GM23248 (cell line): ENCODE results near the gene ADO. TPM values are rescaled to one million over a fixed set of nuclear protein-coding genes. Genes with fewer than 3 reads are reported as not detected.
A peak's percentile ranks its signal among the peaks of the same experiment; 100 is the strongest.

ENCODE experiments used
- DNase-seq: peaks from one replicate; pipeline ENCODE4 v3.0.0-alpha.2; 2015
- H2AFZ ChIP-seq: fragments of 200-600 bp; sonication (generic); 2 replicates; pipeline ENCODE4 v1.6.1; 2016; ENCODE audit warnings: antibody characterized with exemption
- H3F3A ChIP-seq: fragments of 200-600 bp; sonication (generic); 2 replicates; pipeline ENCODE4 v1.6.1; 2016; ENCODE audit warnings: mild to moderate bottlenecking, antibody characterized with exemption, mixed run types; ENCODE audit not compliant: insufficient read depth
- H3K27ac ChIP-seq: fragments of 200-600 bp; sonication (generic); 2 replicates; pipeline ENCODE4 v1.5.1; 2016; ENCODE audit warnings: mild to moderate bottlenecking
- H3K27me3 ChIP-seq: fragments of 200-600 bp; sonication (generic); replicated peaks from 2 replicates; pipeline ENCODE4 v1.6.1; 2016; ENCODE audit warnings: mild to moderate bottlenecking; ENCODE audit not compliant: insufficient read depth
- H3K36me3 ChIP-seq: fragments of 200-600 bp; sonication (generic); 2 replicates; pipeline ENCODE4 v1.6.1; 2016; ENCODE audit warnings: low read depth, mild to moderate bottlenecking
- H3K4me1 ChIP-seq: fragments of 200-600 bp; sonication (generic); 2 replicates; pipeline ENCODE4 v1.6.1; 2016; ENCODE audit warnings: mild to moderate bottlenecking; ENCODE audit not compliant: insufficient read depth
- H3K4me2 ChIP-seq: fragments of 200-600 bp; sonication (generic); one replicate; pipeline ENCODE4 v1.6.1; 2016; ENCODE audit warnings: mild to moderate bottlenecking; ENCODE audit not compliant: unreplicated experiment
- H3K4me3 ChIP-seq: fragments of 200-600 bp; sonication (generic); 2 replicates; pipeline ENCODE4 v1.5.1; 2016; ENCODE audit warnings: mild to moderate bottlenecking
- H3K79me2 ChIP-seq: fragments of 200-600 bp; sonication (generic); 2 replicates; pipeline ENCODE4 v1.6.1; 2016; ENCODE audit warnings: mild to moderate bottlenecking; ENCODE audit not compliant: insufficient read depth
- H3K9ac ChIP-seq: fragments of 200-600 bp; sonication (generic); 2 replicates; pipeline ENCODE4 v1.6.1; 2016; ENCODE audit warnings: mild to moderate bottlenecking
- H3K9me2 ChIP-seq: fragments of 200-600 bp; sonication (generic); 2 replicates; pipeline ENCODE4 v1.6.1; 2016; ENCODE audit warnings: mixed run types, mild to moderate bottlenecking, moderate library complexity; ENCODE audit not compliant: insufficient read depth
- H3K9me3 ChIP-seq: fragments of 200-600 bp; sonication (generic); one replicate; pipeline ENCODE4 v1.6.1; 2017; ENCODE audit warnings: low read depth
- H4K20me1 ChIP-seq: fragments of 200-600 bp; sonication (generic); 2 replicates; pipeline ENCODE4 v1.6.0; 2016; ENCODE audit not compliant: insufficient read depth
- EZH2 ChIP-seq: fragments of 200-600 bp; sonication (generic); IDR thresholded peaks from 2 replicates; pipeline ENCODE4 v1.6.1; 2018; ENCODE audit warnings: antibody characterized with exemption, mild to moderate bottlenecking; ENCODE audit not compliant: insufficient read depth, poor library complexity, severe bottlenecking
- EZH2phosphoT487 ChIP-seq: fragments of 200-600 bp; sonication (generic); IDR thresholded peaks from 2 replicates; pipeline ENCODE4 v1.6.1; 2018; ENCODE audit warnings: antibody characterized with exemption, moderate library complexity, mild to moderate bottlenecking, low read depth; ENCODE audit not compliant: insufficient read depth
- WGBS, 2 experiments: methylation state at CpG; one replicate each; pipeline ENCODE4 v1.1.6; 2015 to 2017; ENCODE audit warnings: low lambda C conversion rate in 2 of 2, low coverage in 1 of 2; ENCODE audit errors: missing lambda C conversion rate in 2 of 2; 5-methylcytosine and 5-hydroxymethylcytosine counted together
- in situ Hi-C: fragments of 300-500 bp; cut with MboI; formaldehyde crosslinking; loops from 2 replicates; pipeline ENCODE4 v1.15.0; 2020
- polyA plus RNA-seq: library from polyadenylated mRNA; unstranded; fragments of >200 nt; fragmentation: Nextera tagmentation; extraction: Ambion mirVana; gene quantifications from 2 replicates; pipeline ENCODE4 v1.2.1, GENCODE V29; 2016
- total RNA-seq: library from RNA; depleted of rRNA; stranded (reverse); fragments of >200 nt; shearing (Covaris generic); gene quantifications from 2 replicates; pipeline ENCODE4 v1.2.3, GENCODE V29; 2014

The ADO gene
- total and polyA plus RNA-seq, 2 experiments from 2014 or later: 5.5 to 38.8 TPM

- Histone ChIP-seq H2AFZ (no peak overlapping the region), H3K79me2 (no peaks in the 10 kb centered on the region), H3F3A (no peaks in the 10 kb centered on the region), H3K27me3 (no peaks in the 10 kb centered on the region), H3K4me3 (no peak overlapping the region), H4K20me1 (no peaks in the 10 kb centered on the region), H3K9ac (no peak overlapping the region), H3K4me2 (no peak overlapping the region), H3K9me2 (no peaks in the 10 kb centered on the region), H3K36me3 (no peaks in the 10 kb centered on the region), H3K27ac (no peak overlapping the region), H3K4me1 (peaks cover 9% of the 10 kb centered on the region; the same call in 1 of the 2 replicates), H3K9me3 (no peaks in the 10 kb centered on the region)
- WGBS, 2 experiments: 73 to 74% methylated on average over 14 of the region's 14 CpGs
- in situ Hi-C loops: no loop called here
- TF ChIP-seq EZH2phosphoT487: no peak
- no peak for TF ChIP-seq EZH2
- DNase-seq: no peak
These were observed 14.4 kb upstream of the ADO start for GRCh38 chr10:62790019-62790555.

GRCh38 chr10:62790571-62790970, 13.9 kb upstream of the ADO start:
- H4K20me1 ChIP-seq: no peaks in the 10 kb centered on the region
- no peak overlapping the region for H3K27ac ChIP-seq
- H2AFZ ChIP-seq: no peak overlapping the region
- H3K9me3 ChIP-seq: no peaks in the 10 kb centered on the region
- DNase-seq: no peak
- no peak overlapping the region for H3K9ac ChIP-seq
- in situ Hi-C loops: no loop called here
- H3K4me3 ChIP-seq: no peak overlapping the region
- no peaks in the 10 kb centered on the region for H3K79me2 ChIP-seq
- no peaks in the 10 kb centered on the region for H3K27me3 ChIP-seq
- WGBS, 2 experiments: 59 to 69% methylated on average over 2 of the region's 2 CpGs
- no peak for TF ChIP-seq EZH2phosphoT487
- TF ChIP-seq EZH2: no peak
- no peaks in the 10 kb centered on the region for H3F3A ChIP-seq
- peaks cover 9% of the 10 kb centered on the region; the same call in 1 of the 2 replicates for H3K4me1 ChIP-seq
- H3K36me3 ChIP-seq: no peaks in the 10 kb centered on the region
- no peaks in the 10 kb centered on the region for H3K9me2 ChIP-seq
- no peak overlapping the region for H3K4me2 ChIP-seq

GRCh38 chr10:62792261-62792660, 12.3 kb upstream of the ADO start:
- Histone ChIP-seq H3F3A (no peaks in the 10 kb centered on the region), H3K4me1 (peaks cover 9% of the 10 kb centered on the region; the same call in 1 of the 2 replicates), H3K9me3 (no peaks in the 10 kb centered on the region), H3K4me2 (no peak overlapping the region), H3K9me2 (no peaks in the 10 kb centered on the region), H3K27ac (no peak overlapping the region), H3K4me3 (no peak overlapping the region), H3K27me3 (no peaks in the 10 kb centered on the region), H3K9ac (no peak overlapping the region), H4K20me1 (no peaks in the 10 kb centered on the region), H3K36me3 (no peaks in the 10 kb centered on the region), H2AFZ (no peak overlapping the region), H3K79me2 (no peaks in the 10 kb centered on the region)
- in situ Hi-C loops: no loop called here
- TF ChIP-seq EZH2: no peak
- no peak for TF ChIP-seq EZH2phosphoT487
- WGBS, 2 experiments: 65 to 71% methylated on average over 5 of the region's 5 CpGs
- DNase-seq: no peak

- Histone ChIP-seq H3K79me2 (no peaks in the 10 kb centered on the region), H4K20me1 (no peaks in the 10 kb centered on the region), H2AFZ (no peak overlapping the region), H3K4me2 (no peak overlapping the region), H3K27ac (no peak overlapping the region), H3K4me3 (no peak overlapping the region), H3K9ac (no peak overlapping the region), H3F3A (no peaks in the 10 kb centered on the region), H3K9me3 (no peaks in the 10 kb centered on the region), H3K9me2 (no peaks in the 10 kb centered on the region), H3K36me3 (no peaks in the 10 kb centered on the region), H3K27me3 (no peaks in the 10 kb centered on the region), H3K4me1 (peaks cover 9% of the 10 kb centered on the region; the same call in 1 of the 2 replicates)
- TF ChIP-seq EZH2: no peak
- no peak for TF ChIP-seq EZH2phosphoT487
- in situ Hi-C loops: no loop called here
- DNase-seq: peak; percentile 59
- WGBS, 2 experiments: 39 to 53% methylated on average over 1 of the region's 1 CpG
These were observed 10.2 kb upstream of the ADO start for GRCh38 chr10:62794306-62794705.

GRCh38 chr10:62795100-62795499, 9.4 kb upstream of the ADO start:
- H3K27me3 ChIP-seq: no peaks in the 10 kb centered on the region
- H3K36me3 ChIP-seq: no peaks in the 10 kb centered on the region
- no peak overlapping the region for H3K4me2 ChIP-seq
- no peaks in the 10 kb centered on the region for H3K9me3 ChIP-seq
- H3K9me2 ChIP-seq: no peaks in the 10 kb centered on the region
- DNase-seq: no peak
- TF ChIP-seq EZH2phosphoT487 (no peak), EZH2 (no peak)
- H3K4me1 ChIP-seq: peaks cover 9% of the 10 kb centered on the region; the same call in 1 of the 2 replicates
- H3K79me2 ChIP-seq: no peaks in the 10 kb centered on the region
- H4K20me1 ChIP-seq: no peaks in the 10 kb centered on the region
- H3F3A ChIP-seq: no peaks in the 10 kb centered on the region
- H3K9ac ChIP-seq: no peak overlapping the region
- H3K27ac ChIP-seq: no peak overlapping the region
- no peak overlapping the region for H2AFZ ChIP-seq
- no peak overlapping the region for H3K4me3 ChIP-seq
- in situ Hi-C loops: no loop called here
